Caco-2 (cell line): ENCODE measurements around the gene GLE1. TPM values are rescaled to one million over a fixed set of nuclear protein-coding genes. Genes with fewer than 3 reads are reported as not detected.

ENCODE experiments used
- BruUV-seq: library from RNA; stranded (reverse); fragments of 400-500 nt; replicated peaks from 2 replicates; lab custom pipeline; 2021; lab: Mats Ljungman, UMichigan
- CTCF ChIA-PET: fragments of 300-600 bp; sonication (Branson Sonifier 250); formaldehyde crosslinking; loops from one replicate; lab custom pipeline; 2022; ENCODE audit warnings: antibody characterized with exemption; lab: Charles Lee
- POLR2A ChIA-PET: fragments of 300-600 bp; sonication (Branson Sonifier 250); formaldehyde crosslinking; loops from one replicate; lab custom pipeline; 2022; ENCODE audit warnings: antibody characterized with exemption; lab: Charles Lee
- DNase-seq, 2 experiments: peaks; one replicate each; pipeline versions ENCODE4 v3.0.0 to v3.0.0-alpha.2; 2020 to 2022
- H3K27me3 ChIP-seq: replicated peaks from 2 replicates; pipeline ENCODE4 v1.6.0; 2011; ENCODE audit warnings: low read length; ENCODE audit not compliant: control insufficient read depth, insufficient read depth
- H3K36me3 ChIP-seq: 2 replicates; pipeline ENCODE4 v1.5.1; 2011; ENCODE audit warnings: low read length; ENCODE audit not compliant: control insufficient read depth, insufficient read depth
- H3K4me1 ChIP-seq: fragments of 250-450 bp; sonication (Bioruptor Pico); 2 replicates; pipeline ENCODE4 v1.5.1; 2020; ENCODE audit warnings: mild to moderate bottlenecking
- H3K4me3 ChIP-seq: 2 replicates; pipeline ENCODE4 v1.5.1; 2011; ENCODE audit warnings: low read depth, mild to moderate bottlenecking, control low read depth, low read length
- H3K9me3 ChIP-seq: fragments of 250-450 bp; sonication (Bioruptor Pico); 2 replicates; pipeline ENCODE4 v1.5.1; 2020; ENCODE audit warnings: mild to moderate bottlenecking, moderate library complexity
- H3K27ac Mint-ChIP-seq: one replicate; pipeline ENCODE4 v1.8.0; 2022; ENCODE audit warnings: mixed read lengths; ENCODE audit not compliant: unreplicated experiment
- H3K27me3 Mint-ChIP-seq: one replicate; pipeline ENCODE4 v1.8.0; 2022; ENCODE audit warnings: mixed read lengths; ENCODE audit not compliant: insufficient read depth, unreplicated experiment
- H3K36me3 Mint-ChIP-seq: one replicate; pipeline ENCODE4 v1.8.0; 2022; ENCODE audit warnings: mild to moderate bottlenecking, mixed read lengths; ENCODE audit not compliant: insufficient read depth, unreplicated experiment
- H3K4me1 Mint-ChIP-seq: one replicate; pipeline ENCODE4 v1.8.0; 2022; ENCODE audit warnings: low read depth, mixed read lengths; ENCODE audit not compliant: unreplicated experiment
- H3K4me3 Mint-ChIP-seq: one replicate; pipeline ENCODE4 v1.8.0; 2022; ENCODE audit warnings: mild to moderate bottlenecking, moderate library complexity, mixed read lengths; ENCODE audit not compliant: unreplicated experiment
- H3K9me3 Mint-ChIP-seq: one replicate; pipeline ENCODE4 v1.8.0; 2022; ENCODE audit warnings: mixed read lengths; ENCODE audit not compliant: unreplicated experiment
- CTCF ChIP-seq, 2 experiments: fragments of 200-600 bp in 1 of 2; IDR thresholded peaks; 1 replicate in 1 of 2; 2 replicates in 1 of 2; pipeline versions ENCODE4 v1.5.1 to v1.8.0; 2011 to 2022; ENCODE audit warnings: antibody characterized with exemption in 1 of 2, control low read depth in 1 of 2, inconsistent platforms in 1 of 2, low read depth in 1 of 2, low read length in 1 of 2, mild to moderate bottlenecking in 1 of 2, moderate library complexity in 1 of 2; ENCODE audit not compliant: insufficient read depth in 1 of 2, severe bottlenecking in 1 of 2, unreplicated experiment in 1 of 2
- intact Hi-C: fragments of 100-400 bp; cut with micrococcal nuclease; formaldehyde crosslinking; loops from one replicate; pipeline ENCODE4 v1.10.0; 2022; ENCODE audit not compliant: unreplicated experiment
- total RNA-seq: library from RNA; stranded (reverse); gene quantifications from 2 replicates; pipeline ENCODE4 v1.2.3, GENCODE V29; 2022

Gene GLE1
- total RNA-seq, 1 experiment from 2014 or later = 30.4 TPM

- Histone ChIP-seq H3K4me1 (no peaks in the 10 kb centered on the region), H3K36me3 (0 out of 2 replicates have a peak, but pooled peaks cover 1% of the 10 kb centered on the region), H3K27me3 (no peaks in the 10 kb centered on the region), H3K9me3 (no peaks in the 10 kb centered on the region), H3K4me3 (no peak overlapping the region)
- Mint-ChIP-seq H3K4me3 (no peak overlapping the region), H3K36me3 (peaks cover 5% of the 10 kb centered on the region), H3K4me1 (no peaks in the 10 kb centered on the region), H3K9me3 (no peaks in the 10 kb centered on the region), H3K27ac (no peak overlapping the region), H3K27me3 (no peaks in the 10 kb centered on the region)
- no peak for DNase-seq
- ChIA-PET POLR2A (interaction anchor here (0.7 kb wide), 1 partner anchor 142 kb away, joined by 4 read pairs; no protein-coding TSS in a partner anchor), CTCF (no interaction called here)
- no peak for TF ChIP-seq CTCF (IDR thresholded peaks at IDR 0.05; ENCODE audit: insufficient read depth in 1 of 2, low read depth in 1 of 2, low read length in 1 of 2, severe bottlenecking in 1 of 2, unreplicated experiment in 1 of 2)
- intact Hi-C loops = no loop called here
- no TSS peak for BruUV-seq
Measured at GRCh38 chr9:128494108-128494745, 10.3 kb upstream of the GLE1 start.

GRCh38 chr9:128494746-128495129, 9.8 kb upstream of the GLE1 start:
- TF ChIP-seq CTCF (IDR thresholded peaks at IDR 0.05; ENCODE audit: insufficient read depth in 1 of 2, low read depth in 1 of 2, low read length in 1 of 2, severe bottlenecking in 1 of 2, unreplicated experiment in 1 of 2) = no peak
- Histone ChIP-seq H3K9me3 (no peaks in the 10 kb centered on the region), H3K4me1 (no peaks in the 10 kb centered on the region), H3K4me3 (no peak overlapping the region), H3K36me3 (0 out of 2 replicates have a peak, but pooled peaks cover 1% of the 10 kb centered on the region), H3K27me3 (no peaks in the 10 kb centered on the region)
- no peaks in the 10 kb centered on the region for H3K27me3 Mint-ChIP-seq
- BruUV-seq = no TSS peak
- POLR2A ChIA-PET = interaction anchor here (0.7 kb wide), 1 partner anchor 141 kb away, joined by 4 read pairs; no protein-coding TSS in a partner anchor
- H3K36me3 Mint-ChIP-seq = peaks cover 5% of the 10 kb centered on the region
- H3K4me1 Mint-ChIP-seq = no peaks in the 10 kb centered on the region
- DNase-seq = no peak
- CTCF ChIA-PET = no interaction called here
- no peaks in the 10 kb centered on the region for H3K9me3 Mint-ChIP-seq
- H3K27ac Mint-ChIP-seq = no peak overlapping the region
- intact Hi-C loops = loop anchor here (5.0 kb wide), 1 partner anchor 143 kb away; no protein-coding TSS in a partner anchor
- H3K4me3 Mint-ChIP-seq = no peak overlapping the region

- Mint-ChIP-seq H3K36me3 (peaks cover 5% of the 10 kb centered on the region), H3K27me3 (no peaks in the 10 kb centered on the region), H3K27ac (no peak overlapping the region), H3K9me3 (no peaks in the 10 kb centered on the region), H3K4me3 (no peak overlapping the region), H3K4me1 (no peaks in the 10 kb centered on the region)
- intact Hi-C loops = loop anchor here (5.0 kb wide), 1 partner anchor 142 kb away; no protein-coding TSS in a partner anchor
- Histone ChIP-seq H3K4me3 (no peak overlapping the region), H3K4me1 (no peaks in the 10 kb centered on the region), H3K27me3 (no peaks in the 10 kb centered on the region), H3K36me3 (0 out of 2 replicates have a peak, but pooled peaks cover 1% of the 10 kb centered on the region), H3K9me3 (no peaks in the 10 kb centered on the region)
- TF ChIP-seq CTCF (IDR thresholded peaks at IDR 0.05; ENCODE audit: insufficient read depth in 1 of 2, low read depth in 1 of 2, low read length in 1 of 2, severe bottlenecking in 1 of 2, unreplicated experiment in 1 of 2) = no peak
- ChIA-PET POLR2A (interaction anchor here (0.7 kb wide), 1 partner anchor 141 kb away, joined by 4 read pairs; no protein-coding TSS in a partner anchor), CTCF (interaction anchor here (0.6 to 1.5 kb wide), 3 partner anchors 59 to 140 kb away, joined by 4 to 12 read pairs (median 6); partner anchors contain the start of gene CERCAM)
- no TSS peak for BruUV-seq
- DNase-seq = no peak
Measured at GRCh38 chr9:128495296-128495695, 9.2 kb upstream of the GLE1 start.
